Brain microvascular endothelial cell (primary cell): ENCODE measurements around the gene SELE.

Experiments
- DNase-seq: peaks from one replicate; pipeline ENCODE4 v3.0.0-alpha.2; 2020
- H3K27ac ChIP-seq: fragments of 250-450 bp; sonication (Bioruptor Pico); 2 replicates; pipeline ENCODE4 v1.5.1; 2020; ENCODE audit warnings: mild to moderate bottlenecking, moderate library complexity
- H3K27me3 ChIP-seq: fragments of 250-450 bp; sonication (Bioruptor Pico); replicated peaks from 2 replicates; pipeline ENCODE4 v1.5.1; 2020; ENCODE audit warnings: mild to moderate bottlenecking
- H3K36me3 ChIP-seq: fragments of 250-450 bp; sonication (Bioruptor Pico); replicated peaks from 2 replicates; pipeline ENCODE4 v1.5.1; 2020; ENCODE audit warnings: mild to moderate bottlenecking
- H3K4me3 ChIP-seq: 2 replicates; pipeline ENCODE4 v1.5.1; 2011; ENCODE audit warnings: low read depth, mild to moderate bottlenecking, control low read depth, low read length, moderate library complexity
- CTCF ChIP-seq: IDR thresholded peaks from 2 replicates; pipeline ENCODE4 v1.5.1; 2011; ENCODE audit warnings: low read depth, mild to moderate bottlenecking, moderate library complexity, low read length, control low read depth, inconsistent platforms; ENCODE audit errors: missing control alignments
- in situ Hi-C: cut with HindIII; loops from 2 replicates; pipeline ENCODE4 v1.10.0; 2017; ENCODE audit warnings: low sequenced_read_pairs, low pct_ligation_motif_present

The SELE gene

DNA sequence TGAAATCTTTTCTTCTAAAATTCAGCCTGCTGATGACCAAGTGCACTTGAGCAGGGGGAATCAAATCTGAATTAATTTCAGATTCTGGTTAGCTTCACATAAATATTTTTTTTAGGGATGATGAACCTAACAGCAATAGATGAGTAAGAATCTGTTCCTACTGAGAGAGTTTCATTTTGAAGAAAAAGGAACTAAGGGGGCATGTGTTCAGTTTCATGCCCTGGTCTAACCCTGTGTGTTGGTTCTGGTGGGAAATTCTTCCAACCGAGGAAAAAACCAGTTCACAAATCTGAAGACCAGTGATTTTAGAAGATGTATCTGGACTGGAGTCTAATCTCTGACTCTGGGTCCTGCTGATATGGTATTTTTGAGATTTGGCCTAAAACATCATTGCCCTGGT lies 36.1 kb downstream of the SELE start:
- no peak for TF ChIP-seq CTCF
- no peaks in the 10 kb centered on the region for H3K36me3 ChIP-seq
- no peak for DNase-seq
- no peak overlapping the region for H3K27ac ChIP-seq
- no peak overlapping the region for H3K4me3 ChIP-seq
- in situ Hi-C loops: no loop called here
- no peaks in the 10 kb centered on the region for H3K27me3 ChIP-seq

DNA sequence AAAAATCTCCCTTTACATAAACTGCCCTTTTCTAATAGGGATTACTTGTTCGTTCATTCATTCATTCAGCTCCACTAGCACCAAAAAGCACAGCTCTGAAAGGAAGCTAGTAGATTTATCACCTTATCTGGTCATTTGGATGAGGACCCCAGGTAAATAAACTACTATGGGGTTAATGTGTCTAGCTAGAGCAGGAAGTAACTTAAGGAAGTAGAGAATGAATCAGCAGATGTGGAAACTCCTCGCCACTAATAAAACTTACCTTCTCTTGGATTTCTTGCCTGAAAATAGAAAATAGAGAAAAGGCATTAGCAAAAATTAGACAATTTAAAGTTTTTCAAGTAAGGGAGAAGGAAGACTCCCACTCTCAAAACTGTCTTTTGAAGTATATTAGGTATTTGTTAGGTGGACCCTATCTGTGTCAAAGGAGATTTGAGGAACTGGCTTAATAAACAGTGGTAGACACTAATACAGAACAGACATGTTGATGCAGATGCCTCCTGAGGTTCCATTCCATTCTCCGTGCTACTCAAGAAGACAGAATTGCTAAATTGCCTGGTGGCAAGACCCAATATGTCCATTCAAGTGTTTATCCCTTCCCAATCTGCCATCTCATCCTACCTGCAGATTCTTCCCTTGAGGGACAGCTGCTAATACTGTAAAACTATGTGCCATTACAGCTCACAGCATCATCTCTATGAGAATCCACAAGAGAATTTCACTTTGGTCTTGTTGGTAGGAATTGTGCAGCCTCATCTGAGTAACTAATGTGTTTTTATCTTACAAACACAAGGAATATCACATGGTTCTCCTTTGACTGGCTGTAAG lies 37.4 kb downstream of the SELE start:
- no peak overlapping the region for H3K27ac ChIP-seq
- in situ Hi-C loops: no loop called here
- no peak for TF ChIP-seq CTCF

GRCh38 chr1:169694304-169695075 lies 39.4 kb downstream of the SELE start:
- Histone ChIP-seq H3K27me3 (no peaks in the 10 kb centered on the region), H3K36me3 (no peaks in the 10 kb centered on the region), H3K27ac (no peak overlapping the region), H3K4me3 (no peak overlapping the region)
- no peak for TF ChIP-seq CTCF
- no peak for DNase-seq
- in situ Hi-C loops: no loop called here

More for the DNA sequence above, 37.4 kb downstream of the SELE start:
- H3K27me3 ChIP-seq: no peaks in the 10 kb centered on the region
- H3K36me3 ChIP-seq: no peaks in the 10 kb centered on the region
- no peak for DNase-seq
- no peak overlapping the region for H3K4me3 ChIP-seq

GRCh38 chr1:169692756-169693460 lies 41.0 kb downstream of the SELE start:
- no peaks in the 10 kb centered on the region for H3K27me3 ChIP-seq
- no peak overlapping the region for H3K27ac ChIP-seq
- no peaks in the 10 kb centered on the region for H3K36me3 ChIP-seq
- no peak for DNase-seq
- no peak overlapping the region for H3K4me3 ChIP-seq
- in situ Hi-C loops: no loop called here
- no peak for TF ChIP-seq CTCF

DNA sequence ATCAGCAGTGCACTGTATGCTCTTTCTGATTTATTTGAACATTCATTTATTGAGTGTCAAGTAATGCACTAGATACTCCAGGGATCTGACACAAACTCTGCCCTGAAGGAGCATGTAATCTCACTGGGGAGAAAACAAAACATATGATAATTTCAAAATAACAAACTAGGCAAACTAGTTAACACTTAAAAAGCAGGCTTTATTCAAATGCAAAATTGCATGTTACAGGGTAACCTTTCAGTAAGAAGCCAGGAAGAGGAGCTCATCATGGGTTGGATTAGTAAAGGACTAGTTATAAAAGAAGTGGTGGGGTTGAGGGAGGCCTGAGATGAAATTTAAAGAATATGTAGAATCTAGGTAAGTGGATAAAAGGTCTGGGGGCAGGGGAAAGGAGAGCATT lies 43.4 kb downstream of the SELE start:
- no peak for DNase-seq
- Histone ChIP-seq H3K27me3 (no peaks in the 10 kb centered on the region), H3K4me3 (no peak overlapping the region), H3K27ac (no peak overlapping the region), H3K36me3 (no peaks in the 10 kb centered on the region)
- in situ Hi-C loops: no loop called here
- TF ChIP-seq CTCF: no peak
